SH-SY5Y (cell line): ENCODE data around the gene MAL.

Source experiments
- GATA2 ChIP-seq: IDR thresholded peaks from 2 replicates; pipeline ENCODE4 v1.6.1; 2011; ENCODE audit warnings: mild to moderate bottlenecking, low read depth, low read length
- GATA3 ChIP-seq: IDR thresholded peaks from 2 replicates; pipeline ENCODE4 v1.6.1; 2011; ENCODE audit warnings: low read depth, mild to moderate bottlenecking, low read length, moderate library complexity

- TF ChIP-seq GATA3 (no peak), GATA2 (no peak)
These were observed 525 bp upstream of the MAL start for GRCh38 chr2:95024960-95025405.
